ENCODE measurements around the gene USP1.

DNA sequence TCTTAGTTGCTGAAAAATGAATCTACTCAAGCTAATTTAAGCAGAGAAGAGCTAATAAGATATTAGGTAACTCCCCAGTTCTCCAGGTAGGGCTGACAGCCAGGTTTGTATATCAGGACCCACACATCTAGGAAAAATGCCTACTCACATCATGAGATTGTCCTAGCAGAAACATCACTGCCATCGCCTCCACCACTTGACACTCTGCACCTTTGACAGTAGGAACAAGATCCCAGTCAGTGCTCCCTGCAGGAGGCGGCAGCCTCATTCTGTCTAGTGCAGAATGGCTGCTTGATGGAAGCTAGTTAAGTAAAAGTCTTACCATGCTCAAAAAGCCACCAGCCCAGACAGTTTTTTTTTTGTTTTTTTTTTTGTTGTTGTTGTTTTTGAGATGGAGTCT is 31.6 kb upstream of the USP1 start:
- TF ChIP-seq NR2C2 (CRISPR knock-in tag; IDR thresholded peaks at IDR 0.05) (no peak), ZNF396 (CRISPR knock-in tag; IDR thresholded peaks at IDR 0.05; ENCODE audit: borderline replicate concordance) (no peak), ZNF121 (CRISPR knock-in tag; IDR thresholded peaks at IDR 0.05) (no peak), TEAD1 (CRISPR knock-in tag; IDR thresholded peaks at IDR 0.05) (no peak), ZNF423 (CRISPR knock-in tag; IDR thresholded peaks at IDR 0.05) (no peak), ELF4 (CRISPR knock-in tag; IDR thresholded peaks at IDR 0.05; ENCODE audit: low read depth) (no peak)
- TF ChIP-seq, protein P1, sequence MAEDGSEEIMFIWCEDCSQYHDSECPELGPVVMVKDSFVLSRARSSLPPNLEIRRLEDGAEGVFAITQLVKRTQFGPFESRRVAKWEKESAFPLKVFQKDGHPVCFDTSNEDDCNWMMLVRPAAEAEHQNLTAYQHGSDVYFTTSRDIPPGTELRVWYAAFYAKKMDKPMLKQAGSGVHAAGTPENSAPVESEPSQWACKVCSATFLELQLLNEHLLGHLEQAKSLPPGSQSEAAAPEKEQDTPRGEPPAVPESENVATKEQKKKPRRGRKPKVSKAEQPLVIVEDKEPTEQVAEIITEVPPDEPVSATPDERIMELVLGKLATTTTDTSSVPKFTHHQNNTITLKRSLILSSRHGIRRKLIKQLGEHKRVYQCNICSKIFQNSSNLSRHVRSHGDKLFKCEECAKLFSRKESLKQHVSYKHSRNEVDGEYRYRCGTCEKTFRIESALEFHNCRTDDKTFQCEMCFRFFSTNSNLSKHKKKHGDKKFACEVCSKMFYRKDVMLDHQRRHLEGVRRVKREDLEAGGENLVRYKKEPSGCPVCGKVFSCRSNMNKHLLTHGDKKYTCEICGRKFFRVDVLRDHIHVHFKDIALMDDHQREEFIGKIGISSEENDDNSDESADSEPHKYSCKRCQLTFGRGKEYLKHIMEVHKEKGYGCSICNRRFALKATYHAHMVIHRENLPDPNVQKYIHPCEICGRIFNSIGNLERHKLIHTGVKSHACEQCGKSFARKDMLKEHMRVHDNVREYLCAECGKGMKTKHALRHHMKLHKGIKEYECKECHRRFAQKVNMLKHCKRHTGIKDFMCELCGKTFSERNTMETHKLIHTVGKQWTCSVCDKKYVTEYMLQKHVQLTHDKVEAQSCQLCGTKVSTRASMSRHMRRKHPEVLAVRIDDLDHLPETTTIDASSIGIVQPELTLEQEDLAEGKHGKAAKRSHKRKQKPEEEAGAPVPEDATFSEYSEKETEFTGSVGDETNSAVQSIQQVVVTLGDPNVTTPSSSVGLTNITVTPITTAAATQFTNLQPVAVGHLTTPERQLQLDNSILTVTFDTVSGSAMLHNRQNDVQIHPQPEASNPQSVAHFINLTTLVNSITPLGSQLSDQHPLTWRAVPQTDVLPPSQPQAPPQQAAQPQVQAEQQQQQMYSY (CRISPR knock-in tag; IDR thresholded peaks at IDR 0.05) = no peak
- TF ChIP-seq, protein P2, sequence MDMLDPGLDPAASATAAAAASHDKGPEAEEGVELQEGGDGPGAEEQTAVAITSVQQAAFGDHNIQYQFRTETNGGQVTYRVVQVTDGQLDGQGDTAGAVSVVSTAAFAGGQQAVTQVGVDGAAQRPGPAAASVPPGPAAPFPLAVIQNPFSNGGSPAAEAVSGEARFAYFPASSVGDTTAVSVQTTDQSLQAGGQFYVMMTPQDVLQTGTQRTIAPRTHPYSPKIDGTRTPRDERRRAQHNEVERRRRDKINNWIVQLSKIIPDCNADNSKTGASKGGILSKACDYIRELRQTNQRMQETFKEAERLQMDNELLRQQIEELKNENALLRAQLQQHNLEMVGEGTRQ (CRISPR knock-in tag; IDR thresholded peaks at IDR 0.05) = no peak
- TF ChIP-seq, protein P3, sequence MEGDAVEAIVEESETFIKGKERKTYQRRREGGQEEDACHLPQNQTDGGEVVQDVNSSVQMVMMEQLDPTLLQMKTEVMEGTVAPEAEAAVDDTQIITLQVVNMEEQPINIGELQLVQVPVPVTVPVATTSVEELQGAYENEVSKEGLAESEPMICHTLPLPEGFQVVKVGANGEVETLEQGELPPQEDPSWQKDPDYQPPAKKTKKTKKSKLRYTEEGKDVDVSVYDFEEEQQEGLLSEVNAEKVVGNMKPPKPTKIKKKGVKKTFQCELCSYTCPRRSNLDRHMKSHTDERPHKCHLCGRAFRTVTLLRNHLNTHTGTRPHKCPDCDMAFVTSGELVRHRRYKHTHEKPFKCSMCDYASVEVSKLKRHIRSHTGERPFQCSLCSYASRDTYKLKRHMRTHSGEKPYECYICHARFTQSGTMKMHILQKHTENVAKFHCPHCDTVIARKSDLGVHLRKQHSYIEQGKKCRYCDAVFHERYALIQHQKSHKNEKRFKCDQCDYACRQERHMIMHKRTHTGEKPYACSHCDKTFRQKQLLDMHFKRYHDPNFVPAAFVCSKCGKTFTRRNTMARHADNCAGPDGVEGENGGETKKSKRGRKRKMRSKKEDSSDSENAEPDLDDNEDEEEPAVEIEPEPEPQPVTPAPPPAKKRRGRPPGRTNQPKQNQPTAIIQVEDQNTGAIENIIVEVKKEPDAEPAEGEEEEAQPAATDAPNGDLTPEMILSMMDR (IDR thresholded peaks at IDR 0.05) = no peak
- TF ChIP-seq, protein P4, sequence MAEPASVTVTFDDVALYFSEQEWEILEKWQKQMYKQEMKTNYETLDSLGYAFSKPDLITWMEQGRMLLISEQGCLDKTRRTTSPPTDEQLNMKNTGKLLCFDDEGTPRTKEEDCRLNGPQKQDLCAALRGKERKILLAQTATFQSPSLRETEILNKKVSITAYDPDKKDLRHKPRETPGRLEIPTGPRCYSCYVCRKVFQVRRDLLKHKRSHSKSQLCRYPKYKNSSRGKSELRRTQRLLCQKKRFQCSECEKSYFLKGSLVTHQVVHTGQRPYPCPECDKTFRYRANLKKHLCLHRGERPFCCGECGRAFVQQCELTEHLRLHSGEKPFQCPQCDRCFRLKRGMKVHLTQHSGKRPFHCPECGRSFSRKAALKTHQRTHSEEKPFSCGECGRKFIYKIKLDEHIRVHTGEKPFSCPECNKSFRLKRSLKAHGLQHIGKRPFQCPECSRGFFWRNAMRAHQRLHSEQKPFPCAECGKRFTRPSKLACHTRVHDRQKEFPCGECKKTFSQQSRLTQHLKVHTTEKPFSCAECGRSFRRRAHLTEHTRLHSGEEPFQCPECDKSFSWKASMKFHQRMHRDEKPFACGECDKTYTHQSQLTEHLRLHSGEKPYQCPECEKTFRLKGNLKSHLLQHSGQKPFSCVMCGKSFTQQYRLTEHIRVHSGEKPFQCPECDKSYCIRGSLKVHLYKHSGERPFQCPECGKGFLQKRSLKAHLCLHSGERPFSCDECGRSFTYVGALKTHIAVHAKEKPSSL (CRISPR knock-in tag; conservative IDR thresholded peaks at IDR 0.05) = no peak

Measured in WTC11 (cell line).